ENCODE data around the gene MED9.

GRCh38 chr17:17506893-17507464 is 30.2 kb downstream of the MED9 start:
- TF ChIP-seq EZH2 (IDR thresholded peaks at IDR 0.05; ENCODE audit: borderline replicate concordance, low read depth, low read length, severe bottlenecking) (no peak), CTCF (IDR thresholded peaks at IDR 0.05; ENCODE audit: borderline replicate concordance, extremely low read depth, low read length, poor library complexity, severe bottlenecking) (no peak)
